OCI-LY3 (cell line): ENCODE data around the gene TCEA2.

ENCODE experiments used
- CTCF ChIP-seq: fragments of 200-600, 300-600 bp; sonication (generic); IDR thresholded peaks from 2 replicates; pipeline ENCODE4 v1.5.1; 2014; ENCODE audit warnings: antibody characterized with exemption, low read length, low read depth
- EZH2phosphoT487 ChIP-seq: fragments of 200-600 bp; shearing (Covaris generic); IDR thresholded peaks from 2 replicates; pipeline ENCODE4 v1.6.1; 2018; ENCODE audit warnings: antibody characterized with exemption, mixed run types, low read depth

GRCh38 chr20:64041781-64042053 lies 21.3 kb upstream of the TCEA2 start:
- no peak for TF ChIP-seq CTCF
- TF ChIP-seq EZH2phosphoT487 = no peak
